Inflammatory macrophage treated with lipopolysaccharide for 4 hours (primary cell): ENCODE measurements around the gene UBR3.
"Not testable (repeated sequence)": the region's sequence is repeated elsewhere in the genome, so short reads cannot be mapped to it uniquely, and the experiment has no call there.

Experiments
- DNase-seq: peaks from one replicate; pipeline ENCODE4 v3.0.0-alpha.2; 2020

Gene UBR3, protein sequence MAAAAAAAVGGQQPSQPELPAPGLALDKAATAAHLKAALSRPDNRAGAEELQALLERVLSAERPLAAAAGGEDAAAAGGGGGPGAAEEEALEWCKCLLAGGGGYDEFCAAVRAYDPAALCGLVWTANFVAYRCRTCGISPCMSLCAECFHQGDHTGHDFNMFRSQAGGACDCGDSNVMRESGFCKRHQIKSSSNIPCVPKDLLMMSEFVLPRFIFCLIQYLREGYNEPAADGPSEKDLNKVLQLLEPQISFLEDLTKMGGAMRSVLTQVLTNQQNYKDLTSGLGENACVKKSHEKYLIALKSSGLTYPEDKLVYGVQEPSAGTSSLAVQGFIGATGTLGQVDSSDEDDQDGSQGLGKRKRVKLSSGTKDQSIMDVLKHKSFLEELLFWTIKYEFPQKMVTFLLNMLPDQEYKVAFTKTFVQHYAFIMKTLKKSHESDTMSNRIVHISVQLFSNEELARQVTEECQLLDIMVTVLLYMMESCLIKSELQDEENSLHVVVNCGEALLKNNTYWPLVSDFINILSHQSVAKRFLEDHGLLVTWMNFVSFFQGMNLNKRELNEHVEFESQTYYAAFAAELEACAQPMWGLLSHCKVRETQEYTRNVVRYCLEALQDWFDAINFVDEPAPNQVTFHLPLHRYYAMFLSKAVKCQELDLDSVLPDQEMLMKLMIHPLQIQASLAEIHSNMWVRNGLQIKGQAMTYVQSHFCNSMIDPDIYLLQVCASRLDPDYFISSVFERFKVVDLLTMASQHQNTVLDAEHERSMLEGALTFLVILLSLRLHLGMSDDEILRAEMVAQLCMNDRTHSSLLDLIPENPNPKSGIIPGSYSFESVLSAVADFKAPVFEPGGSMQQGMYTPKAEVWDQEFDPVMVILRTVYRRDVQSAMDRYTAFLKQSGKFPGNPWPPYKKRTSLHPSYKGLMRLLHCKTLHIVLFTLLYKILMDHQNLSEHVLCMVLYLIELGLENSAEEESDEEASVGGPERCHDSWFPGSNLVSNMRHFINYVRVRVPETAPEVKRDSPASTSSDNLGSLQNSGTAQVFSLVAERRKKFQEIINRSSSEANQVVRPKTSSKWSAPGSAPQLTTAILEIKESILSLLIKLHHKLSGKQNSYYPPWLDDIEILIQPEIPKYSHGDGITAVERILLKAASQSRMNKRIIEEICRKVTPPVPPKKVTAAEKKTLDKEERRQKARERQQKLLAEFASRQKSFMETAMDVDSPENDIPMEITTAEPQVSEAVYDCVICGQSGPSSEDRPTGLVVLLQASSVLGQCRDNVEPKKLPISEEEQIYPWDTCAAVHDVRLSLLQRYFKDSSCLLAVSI (N-terminal part only)

DNA sequence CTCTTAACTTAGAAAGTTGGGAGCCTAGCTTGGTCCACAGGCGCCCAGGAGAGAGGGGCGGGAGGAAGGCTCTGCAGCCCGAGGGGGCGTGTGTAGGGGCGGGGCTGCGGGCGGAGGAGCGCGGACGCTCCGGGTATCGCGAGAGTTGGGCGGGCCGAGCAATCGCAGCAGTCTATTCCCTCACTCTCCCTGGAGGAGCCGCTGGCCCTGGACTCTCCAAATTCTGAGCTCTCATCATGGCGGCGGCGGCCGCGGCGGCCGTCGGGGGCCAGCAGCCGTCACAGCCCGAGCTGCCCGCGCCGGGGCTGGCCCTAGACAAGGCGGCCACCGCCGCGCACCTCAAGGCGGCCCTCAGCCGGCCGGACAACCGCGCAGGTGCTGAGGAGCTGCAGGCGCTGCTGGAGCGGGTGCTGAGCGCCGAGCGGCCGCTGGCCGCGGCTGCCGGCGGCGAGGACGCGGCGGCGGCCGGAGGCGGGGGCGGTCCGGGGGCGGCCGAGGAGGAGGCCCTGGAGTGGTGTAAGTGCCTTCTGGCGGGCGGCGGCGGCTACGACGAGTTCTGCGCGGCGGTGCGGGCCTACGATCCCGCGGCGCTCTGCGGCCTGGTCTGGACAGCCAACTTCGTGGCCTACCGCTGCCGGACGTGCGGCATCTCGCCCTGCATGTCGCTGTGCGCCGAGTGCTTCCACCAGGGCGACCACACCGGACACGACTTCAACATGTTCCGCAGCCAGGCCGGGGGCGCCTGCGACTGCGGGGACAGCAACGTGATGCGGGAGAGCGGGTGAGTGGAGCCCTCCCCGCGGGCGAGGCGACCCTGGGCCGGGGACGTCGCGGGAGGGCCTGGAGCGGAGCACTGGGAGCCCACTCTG, at the start of gene UBR3:
TSS of gene UBR3 (plus strand) at position 183 of the 869 bp plus-strand sequence. CDS start at position 237, 54 bp downstream.
- DNase-seq = peak; percentile 93

- DNase-seq = peak; percentile 40
Measured at GRCh38 chr2:169778446-169778845, 48.8 kb upstream of the UBR3 start.

GRCh38 chr2:169781249-169782013, 45.8 kb upstream of the UBR3 start:
- DNase-seq = no peak

DNA sequence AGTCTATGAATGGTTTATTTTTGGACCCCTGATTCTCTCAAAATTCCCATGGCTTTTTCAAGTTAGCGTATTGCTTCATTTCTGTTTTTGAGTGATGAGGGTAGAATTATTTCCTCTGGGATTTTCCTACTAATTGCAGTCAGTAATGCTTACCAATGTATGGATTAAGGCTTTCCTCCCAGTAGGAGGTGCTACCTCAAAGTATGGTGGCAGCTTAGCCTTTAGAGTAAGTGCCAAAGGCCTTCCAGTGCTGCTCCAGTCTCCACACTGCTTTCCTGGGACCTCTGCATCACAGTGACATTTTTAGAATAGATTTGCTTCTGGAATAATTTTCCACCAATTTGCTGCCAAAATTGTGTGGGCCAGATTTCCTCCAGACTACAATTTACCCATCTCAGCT, 44.7 kb upstream of the UBR3 start:
- DNase-seq = no peak

DNA sequence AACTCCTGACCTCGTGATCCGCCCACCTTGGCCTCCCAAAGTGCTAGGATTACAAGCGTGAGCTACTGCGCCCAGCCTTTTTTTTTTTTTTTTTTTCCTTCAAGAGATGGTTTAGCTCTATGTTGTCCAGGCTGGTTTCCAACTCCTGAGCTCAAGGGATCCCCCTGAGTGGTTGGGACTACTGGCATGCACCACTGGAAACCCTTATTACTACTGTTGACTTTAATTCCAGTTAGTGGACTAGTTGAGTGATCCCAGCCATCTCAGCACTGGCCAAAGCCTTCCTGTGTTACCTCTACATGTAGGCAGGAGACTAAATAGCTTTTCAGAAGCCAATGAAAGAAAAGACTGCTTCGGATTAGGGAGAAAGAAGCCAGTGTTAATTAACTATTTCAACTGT, 36.7 kb upstream of the UBR3 start:
- no peak for DNase-seq

GRCh38 chr2:169795181-169795580, 32.1 kb upstream of the UBR3 start:
- no peak for DNase-seq

DNA sequence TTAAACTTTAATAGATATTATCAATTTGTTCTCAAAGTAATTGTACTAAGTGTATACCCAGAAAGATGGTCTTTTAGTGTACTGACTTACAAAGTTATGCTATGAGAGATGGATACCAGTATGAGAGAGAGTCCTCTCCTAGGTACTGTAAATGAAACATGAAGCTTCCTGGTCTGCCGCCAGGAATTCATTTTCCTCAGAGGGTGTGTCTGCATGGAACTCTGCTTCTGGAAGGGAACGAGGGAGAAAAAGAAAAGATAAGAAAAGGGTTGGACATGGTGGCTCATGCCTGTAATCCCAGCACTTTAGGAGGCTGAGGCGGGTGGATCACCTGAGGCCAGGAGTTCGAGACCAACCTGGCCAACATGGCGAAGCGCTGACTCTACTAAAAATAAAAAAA, 30.8 kb upstream of the UBR3 start:
- no peak for DNase-seq

DNA sequence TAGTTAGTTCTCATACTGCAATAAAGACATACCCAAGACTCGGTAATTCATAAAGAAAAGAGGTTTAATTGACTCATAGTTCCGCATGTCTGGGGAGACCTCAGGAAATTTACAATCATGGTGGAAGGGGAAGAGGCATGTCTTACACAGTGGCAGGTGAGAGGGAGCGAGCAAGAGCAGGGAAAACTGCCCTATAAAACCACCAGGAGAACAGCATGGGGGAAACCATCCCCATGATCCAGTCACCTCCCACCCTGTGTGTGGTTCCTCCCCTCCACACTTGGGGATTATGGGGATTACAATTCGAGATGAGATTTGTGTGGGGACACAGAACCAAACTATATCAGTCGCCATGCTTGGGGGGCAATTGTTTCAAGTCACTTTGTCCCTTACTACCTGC, 29.7 kb upstream of the UBR3 start:
- DNase-seq = no peak

- DNase-seq = no peak
Measured at GRCh38 chr2:169798397-169798717, 28.9 kb upstream of the UBR3 start.

- DNase-seq = peak; percentile 91
Measured at GRCh38 chr2:169798718-169799592, 28.3 kb upstream of the UBR3 start, which contains the start of gene SSB. Gene SSB (plus strand): TSS chr2:169798871. CDS start chr2:169800961, 2,090 bp downstream.

DNA sequence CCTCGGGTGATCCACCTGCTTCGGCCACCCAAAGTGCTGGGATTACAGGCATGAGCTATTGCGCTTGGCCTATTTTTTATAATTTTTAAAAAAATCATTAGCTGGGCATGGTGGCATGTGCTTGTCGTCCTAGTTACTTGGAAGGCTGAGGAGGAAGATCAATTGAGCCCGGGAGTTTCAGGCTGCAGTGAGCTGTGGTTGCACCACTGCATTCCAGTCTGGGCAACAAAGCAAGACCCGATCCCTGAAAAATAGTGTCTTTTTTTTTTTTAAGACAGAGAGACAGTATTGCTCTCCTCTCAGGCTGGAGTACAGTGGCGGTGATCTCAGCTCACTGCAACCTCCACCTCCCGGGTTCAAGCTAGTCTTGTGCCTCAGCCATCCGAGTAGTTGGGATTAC, 23.8 kb upstream of the UBR3 start:
- DNase-seq = no peak

DNA sequence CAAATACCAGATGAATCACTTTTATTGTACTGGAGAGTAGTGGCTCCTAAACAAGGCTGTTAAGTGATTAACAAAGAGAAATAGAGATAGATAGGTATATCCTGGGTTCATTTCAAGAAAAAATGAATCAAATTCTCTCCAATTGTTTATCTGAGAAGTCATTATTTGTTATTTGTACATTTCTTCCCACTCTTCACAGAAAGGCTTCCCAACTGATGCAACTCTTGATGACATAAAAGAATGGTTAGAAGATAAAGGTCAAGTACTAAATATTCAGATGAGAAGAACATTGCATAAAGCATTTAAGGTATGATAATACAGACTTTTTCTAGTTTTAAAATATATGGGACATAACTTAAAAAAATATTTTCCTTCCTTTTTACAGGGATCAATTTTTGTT, 20.7 kb upstream of the UBR3 start:
- no peak for DNase-seq

- DNase-seq = no peak
Measured at GRCh38 chr2:169808221-169808620, 19.0 kb upstream of the UBR3 start.

GRCh38 chr2:169815849-169816248, 11.4 kb upstream of the UBR3 start:
- DNase-seq = no peak

GRCh38 chr2:169816961-169817360, 10.3 kb upstream of the UBR3 start:
- DNase-seq = not testable (repeated sequence)

GRCh38 chr2:169817369-169817768, 9.9 kb upstream of the UBR3 start:
- DNase-seq = not testable (repeated sequence)

DNA sequence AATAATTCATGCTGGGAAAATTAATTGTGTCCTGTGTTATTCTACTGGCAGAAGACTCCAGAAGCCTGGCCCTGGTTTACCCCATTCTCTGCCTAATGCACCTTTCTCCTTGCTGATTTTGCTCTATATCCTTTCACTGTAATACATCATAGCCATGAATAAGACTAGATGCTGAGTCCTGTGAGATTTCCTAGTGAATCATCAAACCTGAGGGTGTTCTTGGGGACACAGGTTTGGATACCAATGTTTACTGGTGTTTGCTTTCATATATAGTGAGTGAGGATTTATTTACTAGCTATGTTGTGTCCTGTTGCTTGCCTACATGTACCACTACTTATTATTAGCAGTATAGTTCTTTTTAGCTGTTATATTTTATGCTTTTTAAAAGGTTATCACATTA, 9.0 kb upstream of the UBR3 start:
- DNase-seq = no peak

GRCh38 chr2:169819106-169819505, 8.1 kb upstream of the UBR3 start:
- DNase-seq = no peak

GRCh38 chr2:169820101-169820500, 7.2 kb upstream of the UBR3 start:
- DNase-seq = not testable (repeated sequence)

- DNase-seq = no peak
Measured at GRCh38 chr2:169822036-169822435, 5.2 kb upstream of the UBR3 start.
